Measurements from ENCODE around the gene EPS8L3.

GRCh38 chr1:109791495-109792043 lies 27.8 kb upstream of the EPS8L3 start:
- TF ChIP-seq CTCF (optimal IDR thresholded peaks at IDR 0.05 in 1 of 3, IDR thresholded peaks at IDR 0.05 in 1 of 3, conservative IDR thresholded peaks at IDR 0.05 in 1 of 3; ENCODE audit: extremely low read depth in 1 of 3, insufficient read depth in 2 of 3, low read length in 3 of 3) (no peak), EZH2 (IDR thresholded peaks at IDR 0.05; ENCODE audit: low read length) (no peak)

All from keratinocyte (primary cell).